ENCODE measurements around the gene MIPOL1. TPM values are rescaled to one million over a fixed set of nuclear protein-coding genes. Genes with fewer than 3 reads are reported as not detected.

The MIPOL1 gene
- total RNA-seq, 1 experiment from 2014 or later = 13.1 TPM

DNA sequence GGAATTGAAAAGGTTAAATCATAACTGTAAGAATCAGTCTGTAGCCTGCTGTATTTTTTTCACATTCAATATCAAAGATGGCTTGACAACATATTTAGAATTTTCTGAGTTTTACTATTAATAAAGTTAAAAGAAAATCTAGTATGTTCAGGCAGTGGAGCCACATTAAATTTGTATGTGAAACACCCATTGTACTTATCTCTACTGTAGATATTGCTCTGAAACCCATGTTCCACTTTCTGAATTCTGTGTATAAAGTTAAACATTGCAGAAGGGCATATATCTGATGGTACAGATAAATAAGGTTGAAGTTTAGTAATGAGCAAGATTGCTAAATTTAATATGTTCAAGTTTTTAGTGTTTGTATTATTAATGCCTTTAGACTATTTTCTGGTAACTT lies 224.6 kb downstream of the MIPOL1 start:
- Histone ChIP-seq H3K9me2 (ENCODE audit: insufficient read depth) (no peaks in the 10 kb centered on the region), H3K79me2 (ENCODE audit: low read depth) (no peaks in the 10 kb centered on the region), H3K36me3 (ENCODE audit: low read depth) (no peaks in the 10 kb centered on the region), H3K4me3 (no peak overlapping the region), H3F3A (ENCODE audit: insufficient read depth, low read depth) (no peaks in the 10 kb centered on the region), H3K27me3 (ENCODE audit: insufficient read depth, low read depth) (no peaks in the 10 kb centered on the region), H3K27ac (peak overlapping the region; percentile 37; the same call in 1 of the 2 replicates), H2AFZ (no peak overlapping the region), H3K9me3 (ENCODE audit: insufficient read depth, low read depth) (no peaks in the 10 kb centered on the region), H4K20me1 (ENCODE audit: insufficient read depth) (no peaks in the 10 kb centered on the region), H3K4me1 (replicated peaks; ENCODE audit: insufficient read depth) (peaks cover 13% of the 10 kb centered on the region), H3K4me2 (peak overlapping the region; percentile 23; the same call in 1 of the 2 replicates)
- CTCF ChIA-PET = no interaction called here
- no TSS peak for BruUV-seq (replicated peaks)
- no peak for DNase-seq
- no peak for TF ChIP-seq EZH2 (IDR thresholded peaks at IDR 0.05; ENCODE audit: low read depth)
- TF ChIP-seq, protein P1, sequence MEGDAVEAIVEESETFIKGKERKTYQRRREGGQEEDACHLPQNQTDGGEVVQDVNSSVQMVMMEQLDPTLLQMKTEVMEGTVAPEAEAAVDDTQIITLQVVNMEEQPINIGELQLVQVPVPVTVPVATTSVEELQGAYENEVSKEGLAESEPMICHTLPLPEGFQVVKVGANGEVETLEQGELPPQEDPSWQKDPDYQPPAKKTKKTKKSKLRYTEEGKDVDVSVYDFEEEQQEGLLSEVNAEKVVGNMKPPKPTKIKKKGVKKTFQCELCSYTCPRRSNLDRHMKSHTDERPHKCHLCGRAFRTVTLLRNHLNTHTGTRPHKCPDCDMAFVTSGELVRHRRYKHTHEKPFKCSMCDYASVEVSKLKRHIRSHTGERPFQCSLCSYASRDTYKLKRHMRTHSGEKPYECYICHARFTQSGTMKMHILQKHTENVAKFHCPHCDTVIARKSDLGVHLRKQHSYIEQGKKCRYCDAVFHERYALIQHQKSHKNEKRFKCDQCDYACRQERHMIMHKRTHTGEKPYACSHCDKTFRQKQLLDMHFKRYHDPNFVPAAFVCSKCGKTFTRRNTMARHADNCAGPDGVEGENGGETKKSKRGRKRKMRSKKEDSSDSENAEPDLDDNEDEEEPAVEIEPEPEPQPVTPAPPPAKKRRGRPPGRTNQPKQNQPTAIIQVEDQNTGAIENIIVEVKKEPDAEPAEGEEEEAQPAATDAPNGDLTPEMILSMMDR (conservative IDR thresholded peaks at IDR 0.05) = no peak
- POLR2A ChIA-PET (ENCODE audit: unreplicated experiment) = no interaction called here
- intact Hi-C loops (cut with micrococcal nuclease; ENCODE audit: unreplicated experiment) = loop anchor here (1.0 kb wide), 1 partner anchor 167 kb away; no protein-coding TSS in a partner anchor

- H3K27ac ChIP-seq = peak overlapping the region; percentile 37; the same call in 1 of the 2 replicates
- intact Hi-C loops (cut with micrococcal nuclease; ENCODE audit: unreplicated experiment) = loop anchor here (1.0 kb wide), 1 partner anchor 167 kb away; no protein-coding TSS in a partner anchor
- H3K9me2 ChIP-seq (ENCODE audit: insufficient read depth) = no peaks in the 10 kb centered on the region
- H3K4me3 ChIP-seq = no peak overlapping the region
- peak overlapping the region; percentile 23; the same call in 1 of the 2 replicates for H3K4me2 ChIP-seq
- H2AFZ ChIP-seq = no peak overlapping the region
- H3K4me1 ChIP-seq (replicated peaks; ENCODE audit: insufficient read depth) = peaks cover 13% of the 10 kb centered on the region
- H3K9me3 ChIP-seq (ENCODE audit: insufficient read depth, low read depth) = no peaks in the 10 kb centered on the region
- H3K27me3 ChIP-seq (ENCODE audit: insufficient read depth, low read depth) = no peaks in the 10 kb centered on the region
- TF ChIP-seq, protein P1 (conservative IDR thresholded peaks at IDR 0.05) = no peak
- no peak for TF ChIP-seq EZH2 (IDR thresholded peaks at IDR 0.05; ENCODE audit: low read depth)
- H3K79me2 ChIP-seq (ENCODE audit: low read depth) = no peaks in the 10 kb centered on the region
- no peak for DNase-seq
- ChIA-PET CTCF (no interaction called here), POLR2A (ENCODE audit: unreplicated experiment) (no interaction called here)
- no peaks in the 10 kb centered on the region for H4K20me1 ChIP-seq (ENCODE audit: insufficient read depth)
- BruUV-seq (replicated peaks) = no TSS peak
- H3F3A ChIP-seq (ENCODE audit: insufficient read depth, low read depth) = no peaks in the 10 kb centered on the region
- no peaks in the 10 kb centered on the region for H3K36me3 ChIP-seq (ENCODE audit: low read depth)
Observed at GRCh38 chr14:37422748-37423147, 225.0 kb downstream of the MIPOL1 start.

- no TSS peak for BruUV-seq (replicated peaks)
- TF ChIP-seq EZH2 (IDR thresholded peaks at IDR 0.05; ENCODE audit: low read depth) = no peak
- TF ChIP-seq, protein P1 (conservative IDR thresholded peaks at IDR 0.05) = no peak
- no peaks in the 10 kb centered on the region for H3K36me3 ChIP-seq (ENCODE audit: low read depth)
- intact Hi-C loops (cut with micrococcal nuclease; ENCODE audit: unreplicated experiment) = no loop called here
- H3K79me2 ChIP-seq (ENCODE audit: low read depth) = no peaks in the 10 kb centered on the region
- H3K9me2 ChIP-seq (ENCODE audit: insufficient read depth) = no peaks in the 10 kb centered on the region
- ChIA-PET POLR2A (ENCODE audit: unreplicated experiment) (interaction anchor here (0.7 kb wide), 1 partner anchor 160 kb away, joined by 21 read pairs; no protein-coding TSS in a partner anchor), CTCF (interaction anchor here (0.6 kb wide), 2 partner anchors 178 to 192 kb away, joined by 4 to 9 read pairs; no protein-coding TSS in a partner anchor)
- H3K4me2 ChIP-seq = peak overlapping the region; percentile 58
- 0 out of 2 replicates have a peak overlapping the region, but pooled peaks have one; percentile 62 for H2AFZ ChIP-seq
- no peaks in the 10 kb centered on the region for H3K9me3 ChIP-seq (ENCODE audit: insufficient read depth, low read depth)
- peak overlapping the region; percentile 6; the same call in 1 of the 2 replicates for H3K4me3 ChIP-seq
- H3F3A ChIP-seq (ENCODE audit: insufficient read depth, low read depth) = peaks cover 10% of the 10 kb centered on the region; the same call in 1 of the 2 replicates
- H3K4me1 ChIP-seq (replicated peaks; ENCODE audit: insufficient read depth) = peaks cover 23% of the 10 kb centered on the region
- no peaks in the 10 kb centered on the region for H4K20me1 ChIP-seq (ENCODE audit: insufficient read depth)
- no peaks in the 10 kb centered on the region for H3K27me3 ChIP-seq (ENCODE audit: insufficient read depth, low read depth)
- H3K27ac ChIP-seq = peak overlapping the region; percentile 89
- peak in 1 of 2 experiments; percentile 78 for DNase-seq
Observed at GRCh38 chr14:37428954-37429353, 231.2 kb downstream of the MIPOL1 start.
